ENCODE data around the gene MORN3.
"Not testable (repeated sequence)": the region's sequence is repeated elsewhere in the genome, so short reads cannot be mapped to it uniquely, and the experiment has no call there.

MORN3 gene

GRCh38 chr12:121666829-121667228 lies 2.6 kb downstream of the MORN3 start:
- Mint-ChIP-seq H3K4me1 (ENCODE audit: low read depth) (peaks cover 61% of the 10 kb centered on the region), H3K27ac (peak overlapping the region; percentile 11), H3K4me3 (peak overlapping the region; percentile 28)
- H3K36me3 Mint-ChIP-seq (ENCODE audit: low read depth); H3K27me3 Mint-ChIP-seq; H3K9me3 Mint-ChIP-seq: not testable (repeated sequence)

DNA sequence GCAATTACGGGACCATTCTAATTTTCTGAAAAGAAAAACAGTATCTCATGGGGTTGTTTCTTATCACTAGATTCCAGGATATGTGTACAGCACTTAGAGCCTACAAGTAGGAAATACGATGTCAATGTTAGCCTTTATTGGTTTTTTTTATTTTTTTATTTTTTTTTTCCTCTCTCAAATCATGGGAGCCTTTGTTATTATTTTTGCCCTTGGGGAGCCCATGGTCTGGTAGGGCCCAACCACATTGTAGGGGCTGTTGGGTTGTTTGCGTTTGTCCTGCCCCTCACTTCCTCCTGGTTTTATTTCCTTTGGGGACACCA lies 5.9 kb downstream of the MORN3 start:
- Mint-ChIP-seq H3K36me3 (ENCODE audit: low read depth) (peaks cover 9% of the 10 kb centered on the region), H3K9me3 (no peaks in the 10 kb centered on the region), H3K4me1 (ENCODE audit: low read depth) (peaks cover 66% of the 10 kb centered on the region), H3K27ac (peak overlapping the region; percentile 88), H3K27me3 (no peaks in the 10 kb centered on the region), H3K4me3 (peak overlapping the region; percentile 92)

DNA sequence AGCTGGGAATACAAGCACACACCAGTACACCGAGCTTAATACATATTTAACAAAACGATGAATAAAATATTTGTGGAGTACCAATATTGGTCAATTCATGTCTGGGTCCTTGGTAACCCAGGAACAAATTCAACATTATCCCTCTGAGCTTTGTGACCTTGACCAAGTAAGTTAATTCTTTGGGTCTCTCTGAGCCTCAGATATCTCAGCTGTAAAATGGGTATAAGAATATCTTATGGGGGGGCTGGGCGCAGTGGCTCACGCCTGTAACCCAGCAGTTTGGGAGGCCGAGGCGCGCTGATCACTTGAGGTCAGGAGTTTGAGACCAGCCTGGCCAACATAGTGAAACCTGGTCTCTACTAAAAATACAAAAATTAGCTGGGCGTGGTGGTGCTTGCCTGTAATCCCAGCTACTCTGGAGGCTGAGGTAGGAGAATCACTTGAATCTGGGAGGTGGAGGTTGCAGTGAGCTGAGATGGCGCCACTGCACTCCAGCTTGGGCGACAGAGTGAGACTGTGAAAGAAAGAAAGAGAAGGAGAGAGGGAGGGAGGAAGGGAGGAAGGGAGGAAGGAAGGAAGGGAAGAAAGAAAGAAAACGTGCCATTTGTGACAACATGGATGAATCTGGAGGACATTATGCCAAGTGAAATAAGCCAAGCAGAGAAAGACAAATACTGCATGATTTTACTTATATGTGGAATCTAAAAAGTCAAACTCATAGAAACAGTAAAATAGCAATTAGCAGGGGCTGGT lies 7.9 kb downstream of the MORN3 start:
- H3K27me3 Mint-ChIP-seq; H3K4me3 Mint-ChIP-seq; H3K36me3 Mint-ChIP-seq (ENCODE audit: low read depth); H3K9me3 Mint-ChIP-seq: not testable (repeated sequence)
- Mint-ChIP-seq H3K27ac (peak overlapping the region; percentile 66), H3K4me1 (ENCODE audit: low read depth) (peaks cover 70% of the 10 kb centered on the region)

DNA sequence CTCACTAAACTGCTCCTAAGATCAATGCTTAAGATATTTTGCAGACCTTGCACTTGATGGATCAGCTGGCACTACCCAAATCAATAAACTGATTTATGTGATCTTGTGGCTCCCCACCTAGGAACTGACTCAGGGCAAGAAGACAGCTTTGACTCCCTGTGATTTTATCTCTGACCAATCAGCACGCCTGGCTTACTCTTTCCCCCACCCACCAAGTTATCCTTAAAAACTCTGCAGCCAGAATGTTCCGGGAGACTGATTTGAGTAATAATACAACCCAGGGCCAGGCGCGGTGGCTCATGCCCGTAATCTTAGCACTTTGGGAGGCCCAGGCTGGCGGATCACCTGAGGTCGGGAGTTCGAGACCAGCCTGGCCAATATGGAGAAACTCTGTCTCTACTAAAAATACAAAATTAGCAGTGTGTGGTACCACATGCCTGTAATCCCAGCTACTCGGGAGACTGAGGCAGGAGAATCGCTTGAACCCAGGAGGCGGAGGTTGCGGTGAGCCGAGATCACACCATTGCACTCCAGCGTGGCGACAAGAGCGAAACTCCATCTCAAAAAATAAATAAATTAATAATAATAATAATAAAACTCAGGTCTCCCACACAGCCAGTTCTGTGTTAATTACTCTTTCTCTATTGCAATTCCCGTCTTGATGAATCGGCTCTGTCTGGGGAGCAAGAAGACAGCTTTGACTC lies 12.0 kb downstream of the MORN3 start:
- peaks cover 47% of the 10 kb centered on the region for H3K4me1 Mint-ChIP-seq (ENCODE audit: low read depth)
- H3K27ac Mint-ChIP-seq: peak overlapping the region; percentile 80

DNA sequence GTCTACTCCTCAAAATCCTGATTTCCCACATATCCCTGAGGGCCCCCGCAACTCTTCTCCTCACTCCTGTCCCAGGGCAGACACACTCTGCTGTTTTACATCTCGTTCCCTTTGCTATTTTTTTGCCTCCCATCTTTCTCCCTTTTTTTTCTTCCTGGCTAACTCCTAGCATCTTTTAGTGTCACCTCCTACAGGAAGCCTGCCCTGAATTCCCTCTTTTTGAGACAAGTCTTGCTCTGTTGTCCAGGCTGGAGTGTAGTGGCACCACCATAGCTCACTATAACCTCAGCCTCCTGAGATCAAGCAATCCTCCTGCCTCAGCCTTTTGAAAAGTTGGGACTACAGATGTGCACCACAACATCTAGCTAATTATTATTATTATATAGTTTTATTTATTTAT lies 13.3 kb downstream of the MORN3 start:
- Mint-ChIP-seq H3K36me3 (ENCODE audit: low read depth) (peaks cover 9% of the 10 kb centered on the region), H3K4me3 (no peak overlapping the region), H3K27ac (no peak overlapping the region), H3K4me1 (ENCODE audit: low read depth) (peaks cover 48% of the 10 kb centered on the region), H3K27me3 (no peaks in the 10 kb centered on the region), H3K9me3 (no peaks in the 10 kb centered on the region)

More for the DNA sequence above, 12.0 kb downstream of the MORN3 start:
- H3K27me3 Mint-ChIP-seq: no peaks in the 10 kb centered on the region
- no peaks in the 10 kb centered on the region for H3K9me3 Mint-ChIP-seq
- H3K36me3 Mint-ChIP-seq (ENCODE audit: low read depth): peaks cover 9% of the 10 kb centered on the region
- H3K4me3 Mint-ChIP-seq: peak overlapping the region; percentile 45

GRCh38 chr12:121653999-121654398 lies 15.5 kb downstream of the MORN3 start:
- Mint-ChIP-seq H3K36me3 (ENCODE audit: low read depth) (peaks cover 16% of the 10 kb centered on the region), H3K4me1 (ENCODE audit: low read depth) (peaks cover 53% of the 10 kb centered on the region), H3K4me3 (no peak overlapping the region), H3K27me3 (no peaks in the 10 kb centered on the region), H3K9me3 (no peaks in the 10 kb centered on the region), H3K27ac (no peak overlapping the region)

DNA sequence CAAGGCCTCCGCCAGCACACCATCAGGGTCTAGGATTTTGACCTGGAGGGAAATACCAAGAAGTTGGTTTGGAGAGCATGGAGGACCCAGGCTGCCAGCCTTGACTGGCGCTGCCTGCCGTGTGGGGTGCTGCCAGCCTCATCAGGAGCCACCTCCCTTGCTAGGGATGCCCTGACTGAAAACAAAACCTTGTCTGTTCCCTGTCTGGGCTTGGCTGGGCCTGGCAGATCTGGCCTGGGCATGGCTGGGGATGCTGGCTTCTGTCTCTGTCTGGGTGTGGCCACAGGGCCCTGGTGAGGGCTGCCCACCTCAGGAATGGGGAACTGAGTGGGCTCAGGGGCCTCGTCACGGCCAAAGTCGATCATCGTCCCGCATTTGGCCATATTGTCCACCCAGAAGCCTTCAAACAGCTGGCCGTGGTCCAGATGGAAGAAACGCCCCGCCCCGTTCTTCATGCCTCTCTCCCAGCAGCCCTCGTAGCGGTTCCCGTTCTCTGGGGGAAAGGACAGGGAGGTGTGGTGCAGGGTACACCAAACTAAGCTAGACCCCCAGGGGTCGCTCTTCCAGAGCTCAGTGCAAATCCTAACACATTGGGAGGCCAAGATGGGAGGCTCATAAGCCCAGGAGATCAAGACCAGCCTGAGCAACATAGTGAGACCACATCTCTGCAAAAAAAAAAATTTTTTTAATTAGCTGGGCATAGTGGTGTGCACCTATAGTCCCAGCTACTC lies 16.5 kb downstream of the MORN3 start:
- Mint-ChIP-seq H3K27me3 (no peaks in the 10 kb centered on the region), H3K27ac (no peak overlapping the region), H3K4me3 (no peak overlapping the region), H3K4me1 (ENCODE audit: low read depth) (peaks cover 48% of the 10 kb centered on the region), H3K36me3 (ENCODE audit: low read depth) (peaks cover 22% of the 10 kb centered on the region), H3K9me3 (no peaks in the 10 kb centered on the region)

DNA sequence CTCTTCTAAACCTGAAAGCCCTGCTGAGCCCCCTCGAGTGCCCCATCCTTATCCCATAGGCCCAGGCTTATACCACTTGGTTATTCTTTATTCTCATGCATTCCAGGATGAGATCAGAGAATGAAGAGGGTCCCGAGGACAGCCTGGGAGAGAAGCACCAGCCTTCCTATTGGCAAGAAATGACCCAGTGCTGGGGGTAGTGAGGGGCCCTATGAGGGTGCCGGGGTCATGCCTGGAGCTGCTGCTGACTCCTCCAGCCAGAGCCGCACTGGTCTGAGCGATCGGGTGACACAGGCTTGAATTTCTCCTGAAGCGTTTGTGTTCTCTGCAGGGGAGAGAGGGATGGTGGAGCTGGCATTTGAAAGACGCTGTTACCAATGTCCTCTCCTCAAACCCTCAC lies 18.1 kb downstream of the MORN3 start:
- Mint-ChIP-seq H3K27me3 (no peaks in the 10 kb centered on the region), H3K4me1 (ENCODE audit: low read depth) (peaks cover 35% of the 10 kb centered on the region), H3K36me3 (ENCODE audit: low read depth) (peaks cover 26% of the 10 kb centered on the region), H3K27ac (no peak overlapping the region), H3K9me3 (no peaks in the 10 kb centered on the region), H3K4me3 (no peak overlapping the region)

GRCh38 chr12:121649819-121650353 lies 19.6 kb downstream of the MORN3 start:
- H3K4me1 Mint-ChIP-seq (ENCODE audit: low read depth): peaks cover 35% of the 10 kb centered on the region
- H3K36me3 Mint-ChIP-seq (ENCODE audit: low read depth): peaks cover 25% of the 10 kb centered on the region
- peak overlapping the region; percentile 83 for H3K27ac Mint-ChIP-seq
- H3K4me3 Mint-ChIP-seq: peak overlapping the region; percentile 35
- no peaks in the 10 kb centered on the region for H3K27me3 Mint-ChIP-seq
- H3K9me3 Mint-ChIP-seq: no peaks in the 10 kb centered on the region

DNA sequence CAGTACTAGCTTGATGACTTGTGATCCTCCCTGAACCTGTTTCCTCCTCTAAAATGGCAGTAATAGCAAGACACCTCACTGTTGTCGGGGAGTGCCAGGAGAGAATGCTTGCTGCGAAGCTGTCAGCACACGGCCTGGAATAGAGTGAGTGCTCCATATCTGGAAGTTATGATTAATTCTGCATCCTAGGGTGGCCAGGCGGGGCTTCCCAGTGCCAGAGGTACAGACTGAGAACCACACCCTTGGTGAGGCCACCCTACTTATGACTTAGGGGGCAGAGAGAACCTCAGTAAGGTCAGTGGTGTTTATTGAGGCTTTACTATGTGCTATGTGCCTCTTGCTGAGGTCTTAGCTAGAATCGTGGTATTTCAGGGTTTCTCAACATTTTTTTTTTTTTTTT lies 20.1 kb downstream of the MORN3 start:
- Mint-ChIP-seq H3K9me3 (no peaks in the 10 kb centered on the region), H3K4me1 (ENCODE audit: low read depth) (peaks cover 32% of the 10 kb centered on the region), H3K36me3 (ENCODE audit: low read depth) (peaks cover 20% of the 10 kb centered on the region), H3K27me3 (no peaks in the 10 kb centered on the region), H3K4me3 (no peak overlapping the region), H3K27ac (peak overlapping the region; percentile 83)

DNA sequence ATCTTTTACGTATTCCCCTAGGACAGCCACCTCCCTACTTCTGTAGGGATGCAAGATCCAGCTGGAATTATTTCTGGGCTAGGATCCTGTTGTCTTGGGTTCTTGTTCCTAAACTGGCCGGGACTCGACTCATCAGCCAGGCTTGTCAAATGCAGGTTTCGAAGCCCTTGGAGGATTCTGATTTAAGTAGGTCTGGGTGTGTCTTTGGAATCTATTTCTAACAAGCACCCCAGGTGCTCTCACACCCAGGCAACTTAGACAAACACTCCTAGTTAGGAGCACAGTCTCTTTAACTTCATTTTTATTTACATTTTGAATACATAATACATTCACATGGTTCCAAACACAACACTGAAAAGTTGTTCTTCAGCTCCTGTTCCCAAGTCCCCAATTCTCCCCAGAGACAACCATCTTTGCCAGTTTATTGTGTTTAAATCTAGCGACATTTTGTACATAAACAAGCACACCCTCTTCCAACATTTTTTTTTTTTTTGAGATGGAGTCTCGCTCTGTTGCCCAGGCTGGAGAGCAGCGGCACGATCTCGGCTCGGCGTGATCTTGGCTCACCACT lies 20.9 kb downstream of the MORN3 start:
- Mint-ChIP-seq H3K27ac (no peak overlapping the region), H3K9me3 (no peaks in the 10 kb centered on the region), H3K4me1 (ENCODE audit: low read depth) (peaks cover 25% of the 10 kb centered on the region)

GRCh38 chr12:121641343-121641630 lies 28.2 kb downstream of the MORN3 start:
- Mint-ChIP-seq H3K36me3 (ENCODE audit: low read depth) (peaks cover 19% of the 10 kb centered on the region), H3K4me3 (no peak overlapping the region), H3K27ac (no peak overlapping the region), H3K27me3 (no peaks in the 10 kb centered on the region), H3K9me3 (no peaks in the 10 kb centered on the region), H3K4me1 (ENCODE audit: low read depth) (peaks cover 22% of the 10 kb centered on the region)

More for the DNA sequence above, 20.9 kb downstream of the MORN3 start:
- Mint-ChIP-seq H3K4me3 (no peak overlapping the region), H3K27me3 (no peaks in the 10 kb centered on the region), H3K36me3 (ENCODE audit: low read depth) (peaks cover 17% of the 10 kb centered on the region)

- peaks cover 41% of the 10 kb centered on the region for H3K4me1 Mint-ChIP-seq (ENCODE audit: low read depth)
- H3K36me3 Mint-ChIP-seq (ENCODE audit: low read depth): peaks cover 30% of the 10 kb centered on the region
- no peak overlapping the region for H3K4me3 Mint-ChIP-seq
- peak overlapping the region; percentile 89 for H3K27ac Mint-ChIP-seq
- H3K9me3 Mint-ChIP-seq: no peaks in the 10 kb centered on the region
- H3K27me3 Mint-ChIP-seq: no peaks in the 10 kb centered on the region
Measured at GRCh38 chr12:121638298-121639202, 30.9 kb downstream of the MORN3 start.

DNA sequence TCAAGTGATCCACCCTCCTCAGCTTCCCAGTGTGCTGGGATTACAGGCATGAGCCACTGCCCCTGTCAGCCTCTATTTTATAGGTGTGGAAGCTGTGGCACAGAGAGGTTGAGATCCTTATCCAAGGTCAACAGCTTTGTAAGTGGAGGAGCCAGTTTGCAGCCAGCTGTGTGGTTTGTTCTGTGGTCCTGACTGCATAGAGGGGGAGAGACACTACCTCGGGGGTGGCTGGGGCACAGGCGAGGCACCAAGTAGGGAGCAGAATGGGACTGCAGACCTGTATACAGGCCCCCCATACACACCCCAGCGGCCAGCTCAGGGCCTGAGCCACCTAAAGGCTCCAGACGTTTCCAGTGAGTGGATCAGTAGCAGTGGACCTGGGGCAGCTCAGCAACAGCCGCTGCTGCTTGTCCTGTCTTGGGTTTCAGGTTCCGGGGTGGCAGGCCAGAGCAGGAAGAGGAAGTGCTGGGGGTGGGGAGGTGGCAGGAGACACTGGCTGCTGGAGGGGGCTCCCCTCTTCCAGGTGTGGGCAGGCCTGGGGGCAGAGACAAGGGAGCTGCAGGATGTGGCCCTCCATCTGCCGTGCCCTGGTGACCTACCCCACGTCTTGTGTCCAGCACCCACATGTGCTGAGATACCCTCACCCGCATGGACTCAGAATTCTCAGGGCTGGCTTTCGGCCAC lies 32.1 kb downstream of the MORN3 start:
- H3K4me1 Mint-ChIP-seq (ENCODE audit: low read depth): peaks cover 52% of the 10 kb centered on the region
- H3K36me3 Mint-ChIP-seq (ENCODE audit: low read depth): peaks cover 30% of the 10 kb centered on the region
- no peaks in the 10 kb centered on the region for H3K9me3 Mint-ChIP-seq

More for the DNA sequence above, 32.1 kb downstream of the MORN3 start:
- peak overlapping the region; percentile 89 for H3K27ac Mint-ChIP-seq
- peak overlapping the region; percentile 71 for H3K4me3 Mint-ChIP-seq
- no peaks in the 10 kb centered on the region for H3K27me3 Mint-ChIP-seq

All from stimulated activated naive CD8-positive, alpha-beta T cell treated with anti-CD3 and anti-CD28 coated beads, Interleukin-15, Interleukin-2, amounts not matched to agents 100 ng/mL and 50 ng/mL, for 24 hours (primary cell).